ENCODE results near the gene OTOGL.
A peak's percentile ranks its signal among the peaks of the same experiment; 100 is the strongest.
"Not testable (repeated sequence)": the region's sequence is repeated elsewhere in the genome, so short reads cannot be mapped to it uniquely, and the experiment has no call there.

OTOGL gene

DNA sequence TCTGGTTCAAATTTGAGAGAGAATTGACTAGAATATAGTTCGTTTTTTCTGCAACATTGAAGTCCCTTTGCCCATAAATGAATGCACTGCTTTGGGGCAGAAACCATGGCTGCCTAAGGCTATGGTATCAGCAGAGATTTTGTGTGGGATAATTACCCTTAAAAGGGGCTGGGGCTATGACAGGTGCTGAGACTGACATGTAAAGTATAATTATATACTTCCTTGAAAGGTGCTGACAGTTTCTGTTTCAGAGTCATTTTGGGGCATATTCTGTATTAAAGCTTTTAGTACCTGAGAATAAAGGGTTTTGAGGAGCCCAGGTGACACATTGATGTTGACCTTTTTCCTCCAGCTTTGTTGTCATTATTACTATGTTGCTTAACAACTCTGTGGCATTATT is 194.4 kb downstream of the OTOGL start:
- DNase-seq = no peak

- DNase-seq = no peak
Measured at GRCh38 chr12:80299219-80299618, 199.9 kb downstream of the OTOGL start.

GRCh38 chr12:80299976-80300375 is 200.6 kb downstream of the OTOGL start:
- DNase-seq = no peak

GRCh38 chr12:80307436-80307835 is 208.1 kb downstream of the OTOGL start:
- DNase-seq = not testable (repeated sequence)

GRCh38 chr12:80313209-80313608 is 213.9 kb downstream of the OTOGL start:
- no peak for DNase-seq

DNA sequence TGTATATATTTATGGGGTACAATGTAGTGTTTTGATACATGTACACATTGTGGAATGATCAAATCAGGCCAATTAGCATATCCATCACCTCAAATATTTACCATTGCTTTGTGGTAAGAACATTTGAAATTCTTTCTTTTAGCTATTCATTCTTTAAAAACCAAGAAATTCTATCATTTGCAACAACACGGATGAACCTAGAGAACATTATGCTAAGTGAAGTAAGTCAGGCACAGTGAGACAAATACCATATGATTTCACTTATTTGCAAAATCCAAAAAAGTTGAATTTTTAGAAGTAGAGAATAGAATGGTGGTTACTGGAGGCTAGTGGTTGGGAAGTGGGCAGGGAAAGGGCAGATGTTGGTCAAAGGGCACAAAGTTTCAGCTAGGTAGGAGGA is 215.4 kb downstream of the OTOGL start:
- DNase-seq = no peak

GRCh38 chr12:80316222-80316621 is 216.9 kb downstream of the OTOGL start:
- DNase-seq = no peak

GRCh38 chr12:80317307-80317706 is 218.0 kb downstream of the OTOGL start:
- no peak for DNase-seq

GRCh38 chr12:80317899-80318298 is 218.6 kb downstream of the OTOGL start:
- DNase-seq = peak; percentile 40

DNA sequence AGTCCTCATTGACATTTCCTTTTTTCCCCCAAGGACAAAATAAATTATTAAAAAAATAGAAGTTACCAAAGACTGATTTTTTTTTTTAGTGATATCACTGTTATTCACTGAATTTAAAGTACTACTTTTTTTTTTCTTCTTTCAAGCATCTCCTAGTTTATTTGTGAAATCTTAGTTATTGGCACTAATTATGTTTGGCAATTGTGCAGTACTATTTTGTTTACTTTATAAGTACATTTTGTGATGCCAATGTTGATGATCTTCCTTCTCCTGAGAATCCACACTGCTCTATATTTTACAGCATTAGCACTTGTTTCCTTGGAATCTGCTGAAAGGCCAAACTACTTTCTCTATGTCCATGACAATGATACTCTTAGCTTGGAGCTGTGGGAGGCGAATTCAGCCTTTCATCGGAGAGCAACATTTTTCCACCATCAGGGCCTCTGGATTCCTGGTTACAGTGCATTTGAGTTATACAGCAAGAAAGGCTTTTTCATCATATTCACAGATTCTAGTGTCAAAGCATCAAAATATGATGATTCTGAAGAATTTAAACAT is 220.9 kb downstream of the OTOGL start:
- no peak for DNase-seq

DNA sequence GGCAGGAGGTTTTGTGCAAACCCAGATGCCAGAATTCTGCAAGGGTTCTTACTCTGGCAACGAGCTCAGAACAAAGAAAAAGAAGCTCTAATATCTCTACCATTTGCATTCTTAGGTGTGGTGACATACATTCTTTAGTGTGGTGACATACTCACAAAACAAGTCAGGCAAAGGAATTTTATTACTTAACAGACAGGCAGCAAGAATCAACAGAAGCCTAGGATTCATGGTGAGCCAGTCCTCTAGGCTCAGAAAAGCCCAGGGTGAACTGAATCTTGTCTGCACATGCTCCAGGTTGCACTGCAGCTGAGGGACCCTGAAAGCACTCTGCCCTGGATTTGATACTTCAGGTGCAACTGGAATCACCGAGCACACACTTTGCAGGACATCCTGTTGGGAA is 222.3 kb downstream of the OTOGL start:
- no peak for DNase-seq

- DNase-seq = no peak
Measured at GRCh38 chr12:80325167-80325959, 226.0 kb downstream of the OTOGL start.

GRCh38 chr12:80332827-80333226 is 233.5 kb downstream of the OTOGL start:
- no peak for DNase-seq

- no peak for DNase-seq
Measured at GRCh38 chr12:80352474-80352873, 253.1 kb downstream of the OTOGL start.

- DNase-seq = no peak
Measured at GRCh38 chr12:80353254-80353653, 253.9 kb downstream of the OTOGL start.

GRCh38 chr12:80356097-80356496 is 256.8 kb downstream of the OTOGL start:
- no peak for DNase-seq

GRCh38 chr12:80359703-80360102 is 260.4 kb downstream of the OTOGL start:
- DNase-seq = no peak

- DNase-seq = no peak
Measured at GRCh38 chr12:80364056-80364455, 264.7 kb downstream of the OTOGL start.

DNA sequence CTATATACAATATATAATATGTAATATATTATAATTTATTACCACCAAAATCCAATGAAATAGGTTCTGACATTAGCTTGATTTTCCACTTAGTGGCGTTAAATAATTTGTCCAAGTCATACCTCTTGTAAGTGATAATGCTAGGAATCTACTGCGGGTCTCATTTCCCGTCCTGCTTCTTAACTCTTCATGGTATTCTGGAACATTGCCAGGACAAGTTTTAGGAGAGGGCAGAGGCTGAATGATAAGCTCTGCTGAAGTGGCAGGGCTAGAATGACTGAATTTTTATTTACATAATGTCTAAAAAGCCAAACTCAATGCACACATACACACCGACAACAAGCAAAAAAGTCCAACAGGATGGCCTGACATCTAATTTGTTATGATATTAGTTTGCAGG is 274.3 kb downstream of the OTOGL start:
- DNase-seq = peak; percentile 44

GRCh38 chr12:80374615-80375014 is 275.3 kb downstream of the OTOGL start:
- DNase-seq = no peak

DNA sequence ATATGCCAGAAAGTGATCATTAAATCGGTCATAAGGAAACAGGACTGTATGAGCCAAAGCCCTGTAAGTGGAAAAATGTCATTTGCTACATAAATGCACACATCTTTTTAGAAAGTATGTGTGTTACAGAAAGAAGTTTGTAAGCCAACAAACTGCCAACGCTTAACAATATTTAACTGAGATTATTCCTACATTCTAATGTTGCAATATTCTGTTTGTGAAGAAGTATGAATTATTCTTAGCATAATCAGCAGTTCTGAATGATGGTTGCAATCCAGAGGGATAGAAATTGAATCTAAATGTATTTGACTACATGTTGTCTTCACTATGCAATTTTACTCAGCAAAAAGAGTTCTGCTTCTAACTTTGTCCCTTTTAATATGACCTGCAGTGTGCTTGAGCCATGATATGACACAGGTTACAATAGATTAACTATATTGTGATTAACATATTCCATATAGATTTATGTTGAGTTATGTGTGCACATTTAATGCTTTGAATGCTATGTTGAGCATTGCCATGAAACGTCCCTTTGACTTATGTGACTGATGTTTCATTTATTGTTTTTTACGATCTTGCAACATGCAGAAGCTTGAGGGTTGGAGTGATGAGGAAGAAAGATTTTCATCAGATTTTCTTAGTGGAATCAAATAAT is 277.9 kb downstream of the OTOGL start:
- no peak for DNase-seq

- no peak for DNase-seq
Measured at GRCh38 chr12:80381121-80381520, 281.8 kb downstream of the OTOGL start.

- no peak for DNase-seq
Measured at GRCh38 chr12:80382254-80382653, 282.9 kb downstream of the OTOGL start.

DNA sequence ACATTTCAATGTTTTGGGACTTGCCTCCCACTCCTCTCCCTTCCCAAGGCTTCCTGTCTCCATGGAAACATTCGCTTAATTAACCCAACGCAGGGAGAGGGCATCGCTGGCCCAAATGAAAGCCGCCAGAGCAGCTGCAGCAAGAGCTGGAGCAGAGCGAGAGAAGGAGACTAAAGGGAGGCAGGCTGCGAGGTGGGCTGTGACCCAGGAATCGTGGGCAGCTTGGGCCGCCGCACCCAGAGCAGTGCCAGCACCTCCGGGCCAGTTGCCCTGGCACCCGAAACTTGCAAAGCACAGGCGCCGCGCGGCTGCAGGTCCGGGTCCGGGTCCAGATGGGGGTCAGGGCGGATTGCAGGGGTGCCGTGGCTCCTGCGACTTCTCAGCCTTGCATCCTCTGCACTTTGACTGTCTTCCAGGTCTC is 301.2 kb downstream of the OTOGL start:
- no peak for DNase-seq

Measured in NCI-H82 (cell line).